ENCODE results near the gene TMC8. TPM values are rescaled to one million over a fixed set of nuclear protein-coding genes. Genes with fewer than 3 reads are reported as not detected.

The TMC8 gene
- polyA plus RNA-seq, 1 donor, result 7.6 TPM

DNA sequence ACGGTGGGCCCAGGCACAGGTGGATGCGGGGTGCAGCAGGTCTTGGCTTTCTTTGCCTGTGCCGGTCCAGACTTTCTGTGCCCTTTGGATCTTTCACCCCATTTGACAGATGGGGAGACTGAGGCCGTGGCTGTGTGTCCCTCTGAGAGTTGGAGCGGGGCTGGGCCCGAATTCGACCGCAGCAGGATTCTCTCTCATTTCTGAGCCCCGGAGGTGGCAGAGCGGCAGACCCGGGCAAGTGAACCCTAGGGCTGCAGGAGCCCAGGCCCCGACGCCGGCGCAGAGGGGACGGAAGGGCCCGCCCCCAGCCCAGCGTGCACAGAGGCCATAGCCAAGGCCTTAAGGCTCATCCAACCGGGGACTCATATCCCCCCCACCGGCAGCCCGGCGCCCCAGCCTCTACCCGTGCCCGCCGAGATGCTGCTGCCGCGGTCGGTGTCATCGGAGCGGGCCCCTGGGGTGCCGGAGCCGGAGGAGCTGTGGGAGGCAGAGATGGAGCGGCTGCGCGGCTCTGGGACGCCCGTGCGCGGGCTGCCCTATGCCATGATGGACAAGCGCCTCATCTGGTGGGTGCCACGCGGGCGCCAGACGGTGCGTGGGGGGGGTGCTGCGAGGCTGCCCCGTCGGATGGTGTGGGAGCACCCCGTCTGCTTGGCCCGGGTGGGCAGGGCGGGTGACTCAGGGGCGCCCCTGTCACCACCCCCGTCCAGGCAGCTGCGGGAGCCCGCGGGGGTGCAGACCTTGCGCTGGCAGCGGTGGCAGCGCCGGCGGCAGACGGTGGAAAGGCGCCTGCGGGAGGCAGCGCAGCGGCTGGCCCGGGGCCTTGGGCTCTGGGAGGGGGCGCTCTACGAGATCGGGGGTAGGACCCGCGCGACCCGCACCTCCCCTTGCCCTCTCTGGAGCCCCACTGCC is 857 bp downstream of the TMC8 start:
- peak in 1 of 2 donors; percentile 46 for DNase-seq
- WGBS (ENCODE audit: insufficient coverage, low lambda C conversion rate), result no CpG with 5 or more reads among the region's 74 CpGs
- peaks cover 16% of the 10 kb centered on the region for H3K27me3 ChIP-seq (ENCODE audit: control insufficient read depth, insufficient read depth, low read length)

DNA sequence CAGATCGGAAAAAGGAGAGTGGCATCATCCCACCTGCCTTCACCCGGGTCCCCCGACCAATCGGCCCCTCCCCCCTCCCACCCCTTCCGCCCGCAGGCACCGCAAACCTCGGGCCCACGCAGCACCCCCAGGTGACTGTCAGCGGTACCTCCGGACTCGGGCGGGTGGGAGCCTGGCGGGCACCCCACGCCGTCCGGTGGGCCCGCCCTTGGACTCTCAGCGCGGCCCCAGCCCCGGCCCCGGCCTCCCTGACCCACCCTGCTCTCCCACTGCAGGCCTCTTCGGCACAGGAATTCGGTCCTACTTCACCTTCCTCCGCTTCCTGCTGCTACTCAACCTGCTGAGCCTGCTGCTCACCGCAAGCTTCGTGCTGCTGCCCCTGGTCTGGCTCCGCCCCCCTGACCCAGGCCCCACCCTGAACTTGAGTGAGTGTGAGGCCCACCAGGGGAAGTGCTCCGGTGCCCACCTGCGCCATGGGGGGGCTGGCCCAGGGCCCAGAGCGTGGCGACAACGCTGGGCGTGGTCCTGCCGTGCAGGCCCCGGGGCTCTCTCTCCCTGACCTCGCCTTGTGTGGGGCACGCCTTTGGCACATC is 1.6 kb downstream of the TMC8 start:
- peaks cover 16% of the 10 kb centered on the region for H3K27me3 ChIP-seq (ENCODE audit: control insufficient read depth, insufficient read depth, low read length)
- peak overlapping the region; percentile 36 for H3K4me3 ChIP-seq (ENCODE audit: low read length)
- H3K4me1 ChIP-seq (ENCODE audit: control insufficient read depth, insufficient read depth, low read length), result peaks cover 28% of the 10 kb centered on the region
- H3K27ac ChIP-seq (ENCODE audit: low read length), result no peak overlapping the region
- peaks cover 7% of the 10 kb centered on the region for H3K9me3 ChIP-seq (ENCODE audit: control insufficient read depth, low read depth, low read length)
- peak in 1 of 2 donors; percentile 84 for DNase-seq
- H3K36me3 ChIP-seq (ENCODE audit: control insufficient read depth, insufficient read depth, low read length), result no peaks in the 10 kb centered on the region
- no CpG with 5 or more reads among the region's 38 CpGs for WGBS (ENCODE audit: insufficient coverage, low lambda C conversion rate)

More for the DNA sequence above, 857 bp downstream of the TMC8 start:
- Histone ChIP-seq H3K36me3 (ENCODE audit: control insufficient read depth, insufficient read depth, low read length) (peaks cover 2% of the 10 kb centered on the region), H3K4me1 (ENCODE audit: control insufficient read depth, insufficient read depth, low read length) (peaks cover 32% of the 10 kb centered on the region), H3K27ac (ENCODE audit: low read length) (no peak overlapping the region), H3K4me3 (ENCODE audit: low read length) (peak overlapping the region; percentile 36), H3K9me3 (ENCODE audit: control insufficient read depth, low read depth, low read length) (peaks cover 7% of the 10 kb centered on the region)

DNA sequence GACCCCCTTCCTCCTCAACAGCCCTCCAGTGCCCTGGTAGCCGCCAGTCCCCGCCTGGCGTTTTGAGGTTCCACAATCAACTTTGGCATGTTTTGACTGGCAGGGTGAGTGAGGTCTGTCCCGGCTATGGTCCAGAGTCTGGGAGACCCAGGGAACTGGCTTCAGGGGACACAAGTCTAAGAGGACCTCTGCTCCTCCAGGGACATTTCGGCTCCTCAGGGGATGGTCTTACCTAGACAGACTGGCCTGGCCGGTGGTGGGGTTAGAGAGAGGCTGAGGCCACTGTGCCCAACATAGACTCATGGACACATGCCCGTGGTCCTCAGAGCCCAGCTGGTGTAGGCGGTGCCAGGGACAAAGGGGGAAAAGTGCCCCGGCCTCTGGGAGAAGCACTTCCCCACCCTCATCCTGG is 2.2 kb downstream of the TMC8 start:
- no peak overlapping the region for H3K27ac ChIP-seq (ENCODE audit: low read length)
- H3K36me3 ChIP-seq (ENCODE audit: control insufficient read depth, insufficient read depth, low read length), result no peaks in the 10 kb centered on the region

DNA sequence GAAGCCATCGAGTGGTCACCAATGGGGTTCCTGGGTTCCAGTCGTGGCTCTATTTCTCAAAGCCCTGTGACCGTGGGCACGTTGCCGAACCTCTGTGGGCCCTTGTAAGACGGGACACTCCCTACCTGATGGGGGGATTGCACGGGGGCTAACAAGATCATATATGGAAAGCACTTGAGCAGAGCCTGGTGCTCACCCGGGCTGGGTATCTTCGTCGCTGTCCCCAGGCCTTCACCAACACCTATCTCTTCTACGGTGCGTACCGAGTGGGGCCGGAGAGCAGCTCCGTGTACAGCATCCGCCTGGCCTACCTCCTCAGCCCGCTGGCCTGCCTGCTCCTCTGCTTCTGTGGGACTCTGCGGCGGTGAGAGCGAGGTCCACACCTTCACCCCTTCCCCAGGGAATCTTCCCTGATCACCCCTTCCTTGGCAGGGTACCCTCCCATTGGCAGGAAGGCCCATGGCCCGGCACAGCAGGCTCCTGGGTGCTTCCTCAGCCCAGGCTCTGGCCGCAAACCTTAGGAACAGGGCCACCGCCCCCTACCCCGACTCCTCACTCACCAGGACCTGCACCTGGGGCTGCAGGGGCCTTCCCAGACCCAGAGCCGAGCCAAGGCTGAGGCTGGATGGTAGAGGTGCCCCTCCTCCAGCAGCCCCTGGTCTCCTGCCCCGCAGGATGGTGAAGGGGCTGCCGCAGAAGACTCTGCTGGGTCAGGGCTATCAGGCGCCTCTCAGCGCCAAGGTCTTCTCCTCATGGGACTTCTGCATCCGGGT is 2.8 kb downstream of the TMC8 start:
- Histone ChIP-seq H3K36me3 (ENCODE audit: control insufficient read depth, insufficient read depth, low read length) (no peaks in the 10 kb centered on the region), H3K27ac (ENCODE audit: low read length) (no peak overlapping the region), H3K4me3 (ENCODE audit: low read length) (no peak overlapping the region), H3K27me3 (ENCODE audit: control insufficient read depth, insufficient read depth, low read length) (peaks cover 16% of the 10 kb centered on the region), H3K9me3 (ENCODE audit: control insufficient read depth, low read depth, low read length) (peaks cover 7% of the 10 kb centered on the region), H3K4me1 (ENCODE audit: control insufficient read depth, insufficient read depth, low read length) (peaks cover 32% of the 10 kb centered on the region)
- DNase-seq, result no peak
- WGBS (ENCODE audit: insufficient coverage, low lambda C conversion rate), result no CpG with 5 or more reads among the region's 30 CpGs

More for the DNA sequence above, 2.2 kb downstream of the TMC8 start:
- H3K27me3 ChIP-seq (ENCODE audit: control insufficient read depth, insufficient read depth, low read length), result peaks cover 16% of the 10 kb centered on the region
- no CpG with 5 or more reads among the region's 9 CpGs for WGBS (ENCODE audit: insufficient coverage, low lambda C conversion rate)
- H3K9me3 ChIP-seq (ENCODE audit: control insufficient read depth, low read depth, low read length), result peaks cover 7% of the 10 kb centered on the region
- peaks cover 30% of the 10 kb centered on the region for H3K4me1 ChIP-seq (ENCODE audit: control insufficient read depth, insufficient read depth, low read length)
- H3K4me3 ChIP-seq (ENCODE audit: low read length), result no peak overlapping the region
- no peak for DNase-seq

DNA sequence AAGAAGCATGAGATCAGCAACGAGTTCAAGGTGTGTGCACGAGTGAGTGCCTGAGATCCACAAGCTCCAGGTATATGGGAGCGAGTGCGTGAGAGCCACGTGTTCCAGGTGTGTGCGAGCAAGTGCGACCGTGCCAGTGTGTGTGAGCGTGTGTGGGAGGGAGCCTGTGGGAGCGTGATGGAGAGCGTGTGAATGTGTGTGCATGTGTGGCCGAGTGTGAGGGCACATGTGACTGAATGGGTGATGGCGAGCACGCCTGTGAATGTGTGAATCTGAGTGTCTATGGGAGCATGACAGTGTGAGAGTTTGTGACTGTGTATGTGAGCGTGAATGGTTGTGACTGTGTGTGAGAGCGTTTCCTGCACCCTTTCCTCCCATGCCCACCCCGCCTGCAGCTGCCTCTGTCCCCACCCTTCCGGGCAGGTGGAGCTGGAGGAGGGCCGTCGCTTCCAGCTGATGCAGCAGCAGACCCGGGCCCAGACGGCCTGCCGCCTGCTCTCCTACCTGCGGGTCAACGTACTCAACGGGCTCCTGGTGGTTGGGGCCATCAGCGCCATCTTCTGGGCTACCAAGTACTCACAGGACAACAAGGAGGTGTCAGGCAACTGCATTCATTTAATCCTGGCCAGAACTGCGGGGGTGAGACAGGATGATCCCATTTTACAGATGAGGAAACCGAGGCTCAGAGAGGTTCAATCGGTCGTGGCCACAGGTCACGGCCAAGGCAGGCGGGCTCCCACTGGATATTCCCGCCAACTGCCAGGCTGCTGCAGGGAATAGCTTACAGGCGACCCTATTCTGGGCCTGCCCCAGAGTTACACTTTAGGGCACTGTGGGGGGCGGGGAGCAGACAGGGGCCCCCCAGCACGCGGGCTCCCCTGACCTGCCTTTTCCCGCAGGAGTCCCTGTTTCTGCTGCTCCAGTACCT is 3.7 kb downstream of the TMC8 start:
- DNase-seq, result peak in 1 of 2 donors; percentile 67
- Histone ChIP-seq H3K27me3 (ENCODE audit: control insufficient read depth, insufficient read depth, low read length) (peaks cover 16% of the 10 kb centered on the region), H3K4me3 (ENCODE audit: low read length) (no peak overlapping the region), H3K9me3 (ENCODE audit: control insufficient read depth, low read depth, low read length) (peaks cover 7% of the 10 kb centered on the region), H3K4me1 (ENCODE audit: control insufficient read depth, insufficient read depth, low read length) (peaks cover 27% of the 10 kb centered on the region), H3K36me3 (ENCODE audit: control insufficient read depth, insufficient read depth, low read length) (no peaks in the 10 kb centered on the region), H3K27ac (ENCODE audit: low read length) (no peak overlapping the region)
- no CpG with 5 or more reads among the region's 39 CpGs for WGBS (ENCODE audit: insufficient coverage, low lambda C conversion rate)

DNA sequence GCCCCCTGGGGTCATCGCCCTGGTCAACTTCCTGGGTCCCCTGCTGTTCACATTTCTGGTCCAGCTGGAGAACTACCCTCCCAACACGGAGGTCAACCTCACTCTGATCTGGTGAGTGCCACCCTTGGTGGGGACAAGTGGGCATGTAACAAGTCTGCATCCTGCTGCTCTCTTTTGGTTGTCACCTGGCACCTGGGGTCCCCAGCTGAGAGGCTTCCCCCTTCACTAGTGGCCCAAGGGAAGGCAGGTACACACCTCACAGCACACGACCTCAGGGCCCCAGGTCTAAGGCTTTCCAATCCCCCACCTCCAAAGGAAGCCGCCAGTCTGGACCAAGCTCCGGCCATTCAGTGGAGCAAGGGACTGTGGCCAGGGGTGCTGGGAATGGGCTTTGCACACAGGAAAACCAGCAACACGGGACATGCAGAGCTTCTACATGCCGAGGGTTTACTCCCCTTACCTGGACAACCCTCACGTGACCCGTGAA is 4.4 kb downstream of the TMC8 start:
- no peak for DNase-seq
- Histone ChIP-seq H3K27me3 (ENCODE audit: control insufficient read depth, insufficient read depth, low read length) (peaks cover 16% of the 10 kb centered on the region), H3K4me1 (ENCODE audit: control insufficient read depth, insufficient read depth, low read length) (peaks cover 29% of the 10 kb centered on the region), H3K9me3 (ENCODE audit: control insufficient read depth, low read depth, low read length) (peaks cover 7% of the 10 kb centered on the region), H3K4me3 (ENCODE audit: low read length) (no peak overlapping the region), H3K27ac (ENCODE audit: low read length) (no peak overlapping the region), H3K36me3 (ENCODE audit: control insufficient read depth, insufficient read depth, low read length) (no peaks in the 10 kb centered on the region)
- no CpG with 5 or more reads among the region's 9 CpGs for WGBS (ENCODE audit: insufficient coverage, low lambda C conversion rate)

DNA sequence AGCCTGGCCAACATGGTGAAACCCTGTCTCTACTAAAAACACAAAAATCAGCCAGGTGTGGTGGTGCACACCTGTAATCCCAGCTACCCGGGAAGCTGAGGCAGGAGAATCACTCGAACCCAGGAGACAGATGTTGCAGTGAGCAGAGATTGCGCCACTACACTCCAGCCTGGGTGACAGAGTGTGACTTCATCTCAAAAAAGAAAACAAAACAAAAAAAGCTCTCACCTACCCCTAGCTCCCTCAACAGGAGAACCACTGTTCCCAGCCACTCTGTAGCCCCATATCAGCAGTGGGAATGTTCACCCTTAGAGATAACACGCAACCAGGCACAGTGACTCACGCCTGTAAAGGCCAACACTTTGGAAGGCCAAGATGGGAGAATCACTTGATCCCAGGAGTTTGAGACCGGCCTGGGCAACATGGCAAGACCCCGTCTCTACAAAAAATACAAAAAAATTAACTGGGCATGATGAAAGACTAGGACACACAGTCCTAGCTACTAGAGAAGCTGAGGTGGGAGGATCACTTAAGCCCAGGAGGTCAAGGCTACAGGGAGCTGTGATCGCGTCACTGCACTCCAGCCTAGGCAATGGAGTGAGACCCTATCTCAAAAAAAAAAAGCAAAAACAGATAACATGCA is 5.4 kb downstream of the TMC8 start:
- DNase-seq, result no peak
- Histone ChIP-seq H3K4me1 (ENCODE audit: control insufficient read depth, insufficient read depth, low read length) (peaks cover 27% of the 10 kb centered on the region), H3K9me3 (ENCODE audit: control insufficient read depth, low read depth, low read length) (peaks cover 10% of the 10 kb centered on the region), H3K27ac (ENCODE audit: low read length) (no peak overlapping the region), H3K36me3 (ENCODE audit: control insufficient read depth, insufficient read depth, low read length) (no peaks in the 10 kb centered on the region), H3K27me3 (ENCODE audit: control insufficient read depth, insufficient read depth, low read length) (peaks cover 7% of the 10 kb centered on the region), H3K4me3 (ENCODE audit: low read length) (no peak overlapping the region)
- 94% methylated on average over 2 of the region's 9 CpGs for WGBS (ENCODE audit: insufficient coverage, low lambda C conversion rate)

DNA sequence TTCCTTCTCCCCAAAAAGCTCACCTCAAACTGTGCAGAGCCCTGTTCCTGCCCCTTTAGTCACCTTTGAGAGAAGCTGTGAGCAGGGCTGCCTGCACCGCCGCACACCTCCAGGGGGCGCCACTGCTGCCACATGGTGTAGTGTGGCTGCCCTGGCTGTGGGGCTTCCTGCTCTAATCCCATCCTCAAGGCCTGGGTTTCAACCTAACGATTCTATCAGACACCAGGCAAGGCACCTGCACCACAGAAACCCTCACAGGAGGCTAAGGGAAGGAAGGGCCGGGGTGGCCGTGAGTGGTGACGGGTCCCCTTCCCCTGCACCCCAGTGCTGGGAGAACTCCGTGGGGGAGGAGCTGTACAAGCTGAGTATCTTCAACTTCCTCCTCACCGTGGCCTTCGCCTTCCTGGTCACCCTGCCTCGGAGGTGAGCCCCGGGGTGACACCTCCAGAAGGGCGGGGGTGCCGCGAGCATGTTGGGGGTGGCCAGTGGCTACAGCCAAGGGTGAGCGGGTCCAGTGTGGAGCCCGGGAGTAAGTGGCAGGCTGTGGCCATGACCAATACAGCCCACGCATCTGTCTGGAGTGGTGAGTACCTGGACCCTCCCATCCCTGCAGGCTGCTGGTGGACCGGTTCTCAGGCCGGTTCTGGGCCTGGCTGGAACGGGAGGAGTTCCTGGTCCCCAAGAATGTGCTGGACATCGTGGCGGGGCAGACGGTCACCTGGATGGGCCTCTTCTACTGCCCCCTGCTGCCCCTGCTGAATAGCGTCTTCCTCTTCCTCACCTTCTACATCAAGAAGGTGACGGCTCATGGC is 7.0 kb downstream of the TMC8 start:
- peaks cover 4% of the 10 kb centered on the region for H3K9me3 ChIP-seq (ENCODE audit: control insufficient read depth, low read depth, low read length)
- DNase-seq, result no peak
- WGBS (ENCODE audit: insufficient coverage, low lambda C conversion rate), result no CpG with 5 or more reads among the region's 26 CpGs
- peak overlapping the region; percentile 29 for H3K27ac ChIP-seq (ENCODE audit: low read length)
- H3K36me3 ChIP-seq (ENCODE audit: control insufficient read depth, insufficient read depth, low read length), result no peaks in the 10 kb centered on the region
- no peak overlapping the region for H3K4me3 ChIP-seq (ENCODE audit: low read length)
- peaks cover 30% of the 10 kb centered on the region for H3K4me1 ChIP-seq (ENCODE audit: control insufficient read depth, insufficient read depth, low read length)
- H3K27me3 ChIP-seq (ENCODE audit: control insufficient read depth, insufficient read depth, low read length), result no peaks in the 10 kb centered on the region

Measured in large intestine (tissue), 3 donors.